Uterus (tissue), 2 donors: ENCODE measurements around the gene CHERP.

Experiments
- CTCF ChIP-seq, 4 experiments: fragments of 200-600 bp in 2 of 4; fragments of 450-650 bp in 2 of 4; sonication (generic) in 2 of 4; IDR thresholded peaks; one replicate each; pipeline ENCODE4 v1.5.1; 2016 to 2019; ENCODE audit warnings: antibody characterized with exemption in 4 of 4, mild to moderate bottlenecking in 2 of 4, moderate library complexity in 1 of 4
- POLR2A ChIP-seq, 2 donors: fragments of 450-650 bp; IDR thresholded peaks; one replicate each; pipeline ENCODE4 v1.6.1; 2016; ENCODE audit warnings: antibody characterized with exemption in 2 of 2, mild to moderate bottlenecking in 1 of 2, moderate library complexity in 1 of 2

- TF ChIP-seq CTCF (IDR thresholded peaks at IDR 0.05) (peak in 3 of 4 experiments; percentile 14 to 41 (median 25)), POLR2A (IDR thresholded peaks at IDR 0.05) (peak in 1 of 2 donors; percentile 36)
Observed at GRCh38 chr19:16495982-16496612, 46.1 kb downstream of the CHERP start, which contains the start of the genes C19orf44 and CALR3.
